GM18873 (cell line): ENCODE measurements around the gene RSPH10B2.
"Not testable (repeated sequence)": the region's sequence is repeated elsewhere in the genome, so short reads cannot be mapped to it uniquely, and the experiment has no call there.

Experiments
- ATAC-seq: cut with Tn5 transposase; IDR thresholded peaks from one replicate; pipeline ENCODE4 v1.9.1; 2021; ENCODE audit warnings: mild to moderate bottlenecking, moderate library complexity, moderate number of reproducible peaks; ENCODE audit not compliant: unreplicated experiment, low FRiP score

RSPH10B2 gene

GRCh38 chr7:6835521-6835920 is 81.6 kb downstream of the RSPH10B2 start:
- not testable (repeated sequence) for ATAC-seq

- ATAC-seq, result not testable (repeated sequence)
Observed at GRCh38 chr7:6837081-6837480, 83.2 kb downstream of the RSPH10B2 start.

- ATAC-seq, result not testable (repeated sequence)
Observed at GRCh38 chr7:6842278-6842921, 88.5 kb downstream of the RSPH10B2 start.

GRCh38 chr7:6843092-6843491 is 89.2 kb downstream of the RSPH10B2 start:
- ATAC-seq, result not testable (repeated sequence)

GRCh38 chr7:6843654-6844053 is 89.8 kb downstream of the RSPH10B2 start:
- not testable (repeated sequence) for ATAC-seq

GRCh38 chr7:6845971-6846449 is 92.1 kb downstream of the RSPH10B2 start:
- not testable (repeated sequence) for ATAC-seq

- not testable (repeated sequence) for ATAC-seq
Observed at GRCh38 chr7:6847751-6848150, 93.8 kb downstream of the RSPH10B2 start.
